GM12878 (cell line): Measurements from ENCODE around the gene C3orf70. TPM values are rescaled to one million over a fixed set of nuclear protein-coding genes. Genes with fewer than 3 reads are reported as not detected.
A peak's percentile ranks its signal among the peaks of the same experiment; 100 is the strongest.

Experiments
- BACH1 ChIP-seq: fragments of 450-650 bp; IDR thresholded peaks from 2 replicates; pipeline ENCODE4 v1.6.1; 2017; ENCODE audit warnings: mild to moderate bottlenecking, borderline replicate concordance
- BHLHE40 ChIP-seq, 2 experiments: fragments of 450-650 bp in 1 of 2; IDR thresholded peaks; 2 replicates each; pipeline ENCODE4 v1.6.1; 2011 to 2017; ENCODE audit warnings: low read depth in 2 of 2, borderline replicate concordance in 1 of 2, improper control_type of control experiment in 1 of 2, low read length in 1 of 2, mild to moderate bottlenecking in 1 of 2
- E2F4 ChIP-seq: IDR thresholded peaks from 2 replicates; pipeline ENCODE4 v1.6.1; 2012; ENCODE audit warnings: low read depth, low read length, improper control_type of control experiment
- EZH2 ChIP-seq: IDR thresholded peaks from 2 replicates; pipeline ENCODE4 v1.6.1; 2012; ENCODE audit warnings: low read depth, mild to moderate bottlenecking, control low read depth, inconsistent platforms, low read length, borderline replicate concordance; ENCODE audit not compliant: control insufficient read depth
- GATAD2B ChIP-seq: fragments of 450-650 bp; conservative IDR thresholded peaks from 2 replicates; pipeline ENCODE4 v1.6.1; 2017; ENCODE audit warnings: low read depth, mild to moderate bottlenecking, moderate library complexity
- HDAC6 ChIP-seq: fragments of 200-600 bp; sonication (generic); IDR thresholded peaks from one replicate; pipeline ENCODE4 v1.8.0; 2017; ENCODE audit warnings: antibody characterized with exemption; ENCODE audit not compliant: unreplicated experiment
- IRF3 ChIP-seq: fragments of 450-650 bp; IDR thresholded peaks from 2 replicates; pipeline ENCODE4 v1.6.1; 2014; ENCODE audit warnings: mild to moderate bottlenecking
- JUNB ChIP-seq: IDR thresholded peaks from 2 replicates; pipeline ENCODE4 v1.6.1; 2016; ENCODE audit warnings: antibody characterized with exemption, mild to moderate bottlenecking
- NFIC ChIP-seq: IDR thresholded peaks from 2 replicates; pipeline ENCODE4 v1.6.1; 2012; ENCODE audit warnings: low read depth, mild to moderate bottlenecking, inconsistent platforms, low read length, moderate library complexity
- NFYB ChIP-seq: IDR thresholded peaks from 2 replicates; pipeline ENCODE4 v1.6.1; 2011; ENCODE audit warnings: low read depth, mild to moderate bottlenecking, low read length, improper control_type of control experiment, moderate library complexity; ENCODE audit not compliant: insufficient read depth
- NKRF ChIP-seq: fragments of 450-650 bp; conservative IDR thresholded peaks from 2 replicates; pipeline ENCODE4 v1.6.1; 2017; ENCODE audit warnings: mild to moderate bottlenecking, moderate library complexity
- RUNX3 ChIP-seq: IDR thresholded peaks from 2 replicates; pipeline ENCODE4 v1.6.1; 2012; ENCODE audit warnings: low read length, inconsistent platforms
- SREBF1 ChIP-seq: IDR thresholded peaks from 2 replicates; pipeline ENCODE4 v1.6.1; 2012; ENCODE audit warnings: mild to moderate bottlenecking, low read length
- TCF12 ChIP-seq: IDR thresholded peaks from 2 replicates; pipeline ENCODE4 v1.6.1; 2011; ENCODE audit warnings: low read depth, mild to moderate bottlenecking, low read length
- ZBED1 ChIP-seq: IDR thresholded peaks from 2 replicates; pipeline ENCODE4 v1.6.1; 2016; ENCODE audit warnings: borderline replicate concordance
- ZBTB40 ChIP-seq: fragments of 450-650 bp; IDR thresholded peaks from 2 replicates; pipeline ENCODE4 v1.6.1; 2016; ENCODE audit warnings: mild to moderate bottlenecking, moderate library complexity, borderline replicate concordance
- ZNF274 ChIP-seq: IDR thresholded peaks from one replicate; pipeline ENCODE4 v1.8.0; 2011; ENCODE audit not compliant: insufficient read length, insufficient read depth
- ZNF592 ChIP-seq: fragments of 450-650 bp; IDR thresholded peaks from 2 replicates; pipeline ENCODE4 v1.6.1; 2017; ENCODE audit warnings: mild to moderate bottlenecking, moderate library complexity
- polyA plus RNA-seq, 11 experiments: library from polyadenylated mRNA; depleted of rRNA in 4 of 11; unstranded in 6 of 11; stranded (reverse) in 5 of 11; fragments of >200 nt; fragmentation: Nextera tagmentation in 4 of 11; fragmentation: Illumina TruSeq in 1 of 11; extraction: Ambion mirVana in 4 of 11; extraction: Trizol in 1 of 11; gene quantifications; 1 replicate in 1 of 11; 2 replicates in 10 of 11; pipeline versions ENCODE4 v1.2.1 to v1.2.3, GENCODE V29; 2011 to 2016; ENCODE audit warnings: inconsistent platforms in 2 of 11, missing spikeins in 2 of 11, low read depth in 1 of 11
- total RNA-seq, 4 experiments: library from RNA; depleted of rRNA in 3 of 4; stranded (reverse); fragments of >200 nt in 3 of 4; fragmentation: Illumina TruSeq in 1 of 4; extraction: Trizol in 1 of 4; gene quantifications; 2 replicates each; pipeline versions ENCODE4 v1.2.1 to v1.2.3, GENCODE V29; 2013 to 2021

Gene C3orf70
- total and polyA plus RNA-seq, 10 of the 15 experiments (the other 5 are each of a cell fraction or from before 2014, with no cell fraction given): 0.03 to 0.04 TPM; not detected in 8

GRCh38 chr3:185175370-185175987, 22.6 kb upstream of the C3orf70 start (continued):
- TF ChIP-seq TCF12: peak; percentile 59; the same call in 1 of the 2 replicates
- no peak for TF ChIP-seq ZBTB40
- TF ChIP-seq ZNF274: no peak
- TF ChIP-seq NFYB: no peak
- TF ChIP-seq ZBED1: no peak
- TF ChIP-seq IRF3: no peak
- no peak for TF ChIP-seq JUNB
- peak; percentile 57 for TF ChIP-seq RUNX3
- no peak for TF ChIP-seq EZH2
- TF ChIP-seq NKRF: no peak
- peak; percentile 47; the same call in 1 of the 2 replicates for TF ChIP-seq NFIC
- no peak for TF ChIP-seq GATAD2B
- no peak for TF ChIP-seq BHLHE40 (IDR thresholded peaks at IDR 0.05; ENCODE audit: borderline replicate concordance in 1 of 2, low read depth in 2 of 2, low read length in 1 of 2)
- TF ChIP-seq ZNF592: no peak
- no peak for TF ChIP-seq SREBF1
- no peak for TF ChIP-seq BACH1
- no peak for TF ChIP-seq HDAC6
- no peak for TF ChIP-seq E2F4
